IMR-90 (cell line): ENCODE data around the gene USH1G. TPM values are rescaled to one million over a fixed set of nuclear protein-coding genes. Genes with fewer than 3 reads are reported as not detected.

Experiments
- ATAC-seq: fragments of 200-7000 bp; cut with Tn5 transposase; 2 replicates; pipeline ENCODE4 v1.9.1; 2020; ENCODE audit warnings: low read depth, mild to moderate bottlenecking, moderate library complexity
- BruUV-seq: library from RNA; stranded (reverse); fragments of 400-500 nt; replicated peaks from 2 replicates; lab custom pipeline; 2021; lab: Mats Ljungman, UMichigan
- CTCF ChIA-PET: fragments of 300-600 bp; formaldehyde crosslinking; extraction: SDS; loops from one replicate; lab custom pipeline; 2021; ENCODE audit warnings: antibody characterized with exemption; lab: Yijun Ruan, JAX
- POLR2A ChIA-PET: fragments of 300-600 bp; sonication (Branson Sonifier 250); formaldehyde crosslinking; loops from one replicate; lab custom pipeline; 2022; ENCODE audit warnings: antibody characterized with exemption; ENCODE audit not compliant: unreplicated experiment; lab: Charles Lee
- DNase-seq: peaks from one replicate; pipeline ENCODE4 v3.0.0; 2013
- H2AFZ ChIP-seq: replicated peaks from 2 replicates; pipeline ENCODE3; 2013; ENCODE audit warnings: low read length, mild to moderate bottlenecking; ENCODE audit not compliant: poor library complexity
- H2AK5ac ChIP-seq: 2 replicates; pipeline ENCODE4 v1.6.1; 2013; ENCODE audit warnings: low read depth, low read length, inconsistent platforms
- H2AK9ac ChIP-seq: replicated peaks from 2 replicates; pipeline ENCODE3; 2013; ENCODE audit warnings: mild to moderate bottlenecking, low read depth, low read length, moderate library complexity; ENCODE audit not compliant: poor library complexity
- H2BK120ac ChIP-seq: 2 replicates; pipeline ENCODE4 v1.6.1; 2013; ENCODE audit warnings: low read depth, low read length, inconsistent platforms
- H2BK15ac ChIP-seq: 3 replicates; pipeline ENCODE4 v1.6.1; 2013; ENCODE audit warnings: low read depth, low read length, inconsistent platforms
- H2BK20ac ChIP-seq: 2 replicates; pipeline ENCODE4 v1.6.1; 2013; ENCODE audit warnings: low read depth, mild to moderate bottlenecking, inconsistent platforms, low read length, moderate library complexity
- H2BK5ac ChIP-seq: 2 replicates; pipeline ENCODE4 v1.6.1; 2013; ENCODE audit warnings: mild to moderate bottlenecking, low read depth, low read length, inconsistent platforms; ENCODE audit not compliant: poor library complexity, severe bottlenecking
- H3K14ac ChIP-seq: replicated peaks from 2 replicates; pipeline ENCODE4 v1.6.1; 2013; ENCODE audit warnings: low read depth, low read length, inconsistent platforms
- H3K18ac ChIP-seq: 2 replicates; pipeline ENCODE4 v1.6.1; 2013; ENCODE audit warnings: low read depth, low read length, control low read depth
- H3K23ac ChIP-seq: 2 replicates; pipeline ENCODE4 v1.6.1; 2013; ENCODE audit warnings: low read depth, low read length, inconsistent platforms
- H3K27ac ChIP-seq: 2 replicates; pipeline ENCODE4 v1.5.1; 2013; ENCODE audit warnings: mild to moderate bottlenecking, control low read depth, low read length; ENCODE audit not compliant: insufficient read depth
- H3K27me3 ChIP-seq: 2 replicates; pipeline ENCODE4 v1.6.1; 2013; ENCODE audit warnings: low read length; ENCODE audit not compliant: control insufficient read depth, insufficient read depth
- H3K36me3 ChIP-seq: 2 replicates; pipeline ENCODE4 v1.6.1; 2013; ENCODE audit warnings: low read length, mixed read lengths; ENCODE audit not compliant: control insufficient read depth, insufficient read depth
- H3K4ac ChIP-seq: 2 replicates; pipeline ENCODE4 v1.6.1; 2013; ENCODE audit warnings: low read depth, low read length, inconsistent platforms
- H3K4me1 ChIP-seq: 2 replicates; pipeline ENCODE4 v1.6.1; 2013; ENCODE audit warnings: low read length, mixed read lengths; ENCODE audit not compliant: control insufficient read depth, insufficient read depth
- H3K4me2 ChIP-seq: 2 replicates; pipeline ENCODE4 v1.6.1; 2013; ENCODE audit warnings: low read depth, mild to moderate bottlenecking, control low read depth, low read length, moderate library complexity
- H3K4me3 ChIP-seq: 2 replicates; pipeline ENCODE4 v1.5.1; 2013; ENCODE audit warnings: low read depth, mild to moderate bottlenecking, control low read depth, low read length, moderate library complexity; ENCODE audit not compliant: insufficient read depth
- H3K56ac ChIP-seq: 2 replicates; pipeline ENCODE4 v1.6.1; 2013; ENCODE audit warnings: low read length, inconsistent platforms; ENCODE audit not compliant: insufficient read depth; ENCODE audit errors: extremely low read depth
- H3K79me1 ChIP-seq, 2 experiments: 2 replicates each; pipeline ENCODE4 v1.6.1; 2013; ENCODE audit warnings: low read length in 2 of 2, inconsistent platforms in 1 of 2, low read depth in 1 of 2
- H3K9ac ChIP-seq: 2 replicates; pipeline ENCODE4 v1.6.1; 2013; ENCODE audit warnings: low read depth, low read length, control low read depth
- H3K9me1 ChIP-seq: 2 replicates; pipeline ENCODE4 v1.6.1; 2013; ENCODE audit warnings: low read length, inconsistent platforms; ENCODE audit not compliant: insufficient read depth
- H3K9me3 ChIP-seq: 2 replicates; pipeline ENCODE4 v1.6.1; 2013; ENCODE audit warnings: low read length; ENCODE audit not compliant: control insufficient read depth, insufficient read depth
- H4K20me1 ChIP-seq: 2 replicates; pipeline ENCODE4 v1.6.1; 2013; ENCODE audit warnings: low read length, inconsistent platforms; ENCODE audit not compliant: insufficient read depth
- H4K5ac ChIP-seq: 2 replicates; pipeline ENCODE4 v1.6.1; 2013; ENCODE audit warnings: mild to moderate bottlenecking, low read depth, low read length, control low read depth
- H4K8ac ChIP-seq, 2 experiments: 2 replicates each; pipeline ENCODE4 v1.6.1; 2013; ENCODE audit warnings: low read depth in 2 of 2, low read length in 2 of 2, control low read depth in 1 of 2, inconsistent platforms in 1 of 2
- H4K91ac ChIP-seq: 2 replicates; pipeline ENCODE4 v1.6.1; 2013; ENCODE audit warnings: low read depth, low read length, inconsistent platforms; ENCODE audit not compliant: insufficient read depth
- BHLHE40 ChIP-seq: fragments of 150-350 bp; IDR thresholded peaks from 2 replicates; pipeline ENCODE4 v1.6.1; 2016; ENCODE audit warnings: mild to moderate bottlenecking, low read depth, low read length
- ELK1 ChIP-seq: fragments of 150-350 bp; IDR thresholded peaks from 2 replicates; pipeline ENCODE4 v1.6.1; 2016; ENCODE audit warnings: low read depth, mild to moderate bottlenecking, low read length, moderate library complexity, borderline replicate concordance
- FOS ChIP-seq: fragments of 150-350 bp; IDR thresholded peaks from 2 replicates; pipeline ENCODE4 v1.6.1; 2016; ENCODE audit warnings: low read depth, low read length
- MAFK ChIP-seq: IDR thresholded peaks from 2 replicates; pipeline ENCODE4 v1.6.1; 2012; ENCODE audit warnings: low read depth, low read length, improper control_type of control experiment
- MAZ ChIP-seq: IDR thresholded peaks from 2 replicates; pipeline ENCODE4 v1.6.1; 2012; ENCODE audit warnings: low read depth, mild to moderate bottlenecking, low read length, improper control_type of control experiment, moderate library complexity, borderline replicate concordance
- NFE2L2 ChIP-seq: fragments of 150-350 bp; IDR thresholded peaks from 2 replicates; pipeline ENCODE4 v1.6.1; 2016; ENCODE audit warnings: low read depth, mild to moderate bottlenecking, low read length
- RCOR1 ChIP-seq: IDR thresholded peaks from 2 replicates; pipeline ENCODE4 v1.6.1; 2012; ENCODE audit warnings: mild to moderate bottlenecking, low read length, improper control_type of control experiment; ENCODE audit not compliant: insufficient replicate concordance
- RFX5 ChIP-seq: IDR thresholded peaks from 2 replicates; pipeline ENCODE4 v1.8.0; 2012; ENCODE audit warnings: low read depth, mild to moderate bottlenecking, low read length, moderate library complexity
- USF2 ChIP-seq: fragments of 150-350 bp; IDR thresholded peaks from 2 replicates; pipeline ENCODE4 v1.6.1; 2017; ENCODE audit warnings: mild to moderate bottlenecking, antibody characterized with exemption, low read length, low read depth
- WGBS, 2 experiments: methylation state at CpG; one replicate each; pipeline versions ENCODE4 v1.1.5 to v1.1.7; 2013; ENCODE audit warnings: missing lambda C conversion rate in 2 of 2; ENCODE audit not compliant: insufficient read length in 1 of 2; ENCODE audit errors: extremely low coverage in 2 of 2; 5-methylcytosine and 5-hydroxymethylcytosine counted together
- dilution Hi-C: fragments of 300-500 bp; cut with HindIII; formaldehyde crosslinking; loops from one replicate; pipeline ENCODE4 v1.14.3; 2018; ENCODE audit warnings: low sequenced_read_pairs; ENCODE audit not compliant: unreplicated experiment
- in situ Hi-C: fragments of 300-500 bp; cut with MboI; formaldehyde crosslinking; loops from 3 replicates; pipeline ENCODE4 v1.14.3; 2019; ENCODE audit warnings: low sequenced_read_pairs, inconsistent platforms, mixed read lengths
- intact Hi-C: fragments of 100-400 bp; cut with micrococcal nuclease; formaldehyde crosslinking; loops from 2 replicates; pipeline ENCODE4 v1.10.0; 2022
- polyA plus RNA-seq, 3 experiments: library from polyadenylated mRNA; depleted of rRNA; stranded (reverse); fragments of >200 nt; gene quantifications; 2 replicates each; pipeline ENCODE4 v1.2.3, GENCODE V29; 2012; ENCODE audit warnings: low replicate concordance in 1 of 3
- total RNA-seq: library from RNA; depleted of rRNA; stranded (reverse); fragments of >200 nt; gene quantifications from 2 replicates; pipeline ENCODE4 v1.2.3, GENCODE V29; 2012

USH1G gene
- total and polyA plus RNA-seq, 2 of the 4 experiments (the other 2 are of a cell fraction), result not detected

GRCh38 chr17:74883241-74883745 is 39.8 kb downstream of the USH1G start:
- H2BK120ac ChIP-seq, result no peak overlapping the region
- BruUV-seq, result no TSS peak
- POLR2A ChIA-PET, result no interaction called here
- no peak overlapping the region for H2BK20ac ChIP-seq
- no peak overlapping the region for H4K5ac ChIP-seq
- no peaks in the 10 kb centered on the region for H4K20me1 ChIP-seq
- H3K4ac ChIP-seq, result no peak overlapping the region
- no peak overlapping the region for H2AK9ac ChIP-seq
- no peaks in the 10 kb centered on the region for H3K36me3 ChIP-seq
- WGBS, 2 experiments, result 62% methylated on average over 3 of the region's 15 CpGs; no CpG with 5 or more reads in 1 of the 2 experiments
- no peak overlapping the region for H3K14ac ChIP-seq
- no peak overlapping the region for H3K23ac ChIP-seq
- CTCF ChIA-PET, result no interaction called here
- H3K18ac ChIP-seq, result no peak overlapping the region
- no peak overlapping the region for H3K27ac ChIP-seq
- no peak overlapping the region for H2BK15ac ChIP-seq
- ATAC-seq (no peak), DNase-seq (peak; percentile 20)
- in situ Hi-C loops, result no loop called here
- no peaks in the 10 kb centered on the region for H3K9me1 ChIP-seq
- no peak overlapping the region for H3K56ac ChIP-seq
- intact Hi-C loops, result no loop called here
- H3K4me1 ChIP-seq, result no peaks in the 10 kb centered on the region
- dilution Hi-C loops, result no loop called here
- no peak overlapping the region for H4K8ac ChIP-seq
- H3K9me3 ChIP-seq, result no peaks in the 10 kb centered on the region
- H2AFZ ChIP-seq, result no peak overlapping the region
- H3K4me2 ChIP-seq, result no peak overlapping the region
- H3K27me3 ChIP-seq, result peaks cover 55% of the 10 kb centered on the region
- H3K4me3 ChIP-seq, result no peak overlapping the region
- no peak overlapping the region for H4K91ac ChIP-seq
- no peak overlapping the region for H2AK5ac ChIP-seq
- H3K9ac ChIP-seq, result no peak overlapping the region
- TF ChIP-seq USF2 (no peak), ELK1 (no peak), MAZ (no peak), FOS (no peak), NFE2L2 (no peak), MAFK (no peak), BHLHE40 (peak; percentile 74), RFX5 (no peak), RCOR1 (no peak)
- H3K79me1 ChIP-seq, result no peaks in the 10 kb centered on the region
- H2BK5ac ChIP-seq, result no peak overlapping the region
